ENCODE results near the gene INPP5D.

The INPP5D gene

GRCh38 chr2:233173115-233173514 lies 113.0 kb downstream of the INPP5D start:
- no peak for TF ChIP-seq CTCF (IDR thresholded peaks at IDR 0.05; ENCODE audit: unreplicated experiment in 3 of 3)
- Mint-ChIP-seq H3K4me1 (no peaks in the 10 kb centered on the region), H3K27me3 (ENCODE audit: low read depth) (peaks cover 4% of the 10 kb centered on the region), H3K4me3 (no peak overlapping the region), H3K36me3 (ENCODE audit: low read depth) (no peaks in the 10 kb centered on the region), H3K9me3 (no peaks in the 10 kb centered on the region), H3K27ac (no peak overlapping the region)

GRCh38 chr2:233174137-233174536 lies 114.0 kb downstream of the INPP5D start:
- Mint-ChIP-seq H3K4me1 (no peaks in the 10 kb centered on the region), H3K9me3 (peaks cover 4% of the 10 kb centered on the region), H3K27me3 (ENCODE audit: low read depth) (peaks cover 8% of the 10 kb centered on the region), H3K27ac (no peak overlapping the region), H3K36me3 (ENCODE audit: low read depth) (no peaks in the 10 kb centered on the region), H3K4me3 (no peak overlapping the region)
- no peak for TF ChIP-seq CTCF (IDR thresholded peaks at IDR 0.05; ENCODE audit: unreplicated experiment in 3 of 3)

- Mint-ChIP-seq H3K36me3 (ENCODE audit: low read depth) (peaks cover 5% of the 10 kb centered on the region), H3K9me3 (peaks cover 21% of the 10 kb centered on the region), H3K4me3 (no peak overlapping the region), H3K4me1 (no peaks in the 10 kb centered on the region), H3K27me3 (ENCODE audit: low read depth) (peaks cover 11% of the 10 kb centered on the region), H3K27ac (no peak overlapping the region)
- TF ChIP-seq CTCF (IDR thresholded peaks at IDR 0.05; ENCODE audit: unreplicated experiment in 3 of 3), result no peak
Observed at GRCh38 chr2:233178994-233179847, 119.1 kb downstream of the INPP5D start.

GRCh38 chr2:233179848-233180366 lies 119.8 kb downstream of the INPP5D start:
- H3K9me3 Mint-ChIP-seq, result peaks cover 21% of the 10 kb centered on the region
- H3K27me3 Mint-ChIP-seq (ENCODE audit: low read depth), result peaks cover 11% of the 10 kb centered on the region
- TF ChIP-seq CTCF (IDR thresholded peaks at IDR 0.05; ENCODE audit: unreplicated experiment in 3 of 3), result no peak

GRCh38 chr2:233183869-233184418 lies 123.8 kb downstream of the INPP5D start:
- H3K36me3 Mint-ChIP-seq (ENCODE audit: low read depth), result peaks cover 5% of the 10 kb centered on the region
- H3K4me3 Mint-ChIP-seq, result no peak overlapping the region
- TF ChIP-seq CTCF (IDR thresholded peaks at IDR 0.05; ENCODE audit: unreplicated experiment in 3 of 3), result no peak
- H3K27me3 Mint-ChIP-seq (ENCODE audit: low read depth), result peaks cover 8% of the 10 kb centered on the region
- H3K4me1 Mint-ChIP-seq, result no peaks in the 10 kb centered on the region
- no peak overlapping the region for H3K27ac Mint-ChIP-seq
- H3K9me3 Mint-ChIP-seq, result peaks cover 19% of the 10 kb centered on the region

More at GRCh38 chr2:233179848-233180366, 119.8 kb downstream of the INPP5D start:
- H3K4me1 Mint-ChIP-seq, result no peaks in the 10 kb centered on the region
- peaks cover 5% of the 10 kb centered on the region for H3K36me3 Mint-ChIP-seq (ENCODE audit: low read depth)
- H3K4me3 Mint-ChIP-seq, result no peak overlapping the region
- no peak overlapping the region for H3K27ac Mint-ChIP-seq
